HG03442 (cell line): ENCODE measurements around the gene ALKBH3.

Source experiments
- ATAC-seq: cut with Tn5 transposase; IDR thresholded peaks from one replicate; pipeline ENCODE4 v1.9.1; 2021; ENCODE audit warnings: mild to moderate bottlenecking, moderate library complexity; ENCODE audit not compliant: unreplicated experiment

The ALKBH3 gene

DNA sequence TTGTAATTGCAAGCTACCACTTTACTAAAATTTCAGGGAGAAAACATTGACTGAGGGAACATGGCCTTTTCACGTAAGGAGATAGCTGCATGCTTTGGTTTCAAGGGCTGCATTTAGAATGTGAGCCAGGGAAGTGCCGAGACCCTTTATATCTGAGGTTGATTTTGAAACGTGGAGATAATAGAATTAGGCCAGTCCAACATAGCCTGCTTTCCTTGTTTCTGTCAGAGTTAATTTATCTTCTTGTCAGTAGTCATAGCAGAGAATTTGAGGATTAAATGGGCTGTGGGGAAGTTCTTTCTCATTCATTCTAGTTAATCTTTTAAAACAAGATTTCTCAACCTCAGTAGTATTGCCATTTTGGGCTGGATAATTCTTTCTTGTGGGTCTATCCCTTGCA, 12.2 kb downstream of the ALKBH3 start:
- no peak for ATAC-seq

GRCh38 chr11:43894546-43894945, 13.9 kb downstream of the ALKBH3 start:
- no peak for ATAC-seq

DNA sequence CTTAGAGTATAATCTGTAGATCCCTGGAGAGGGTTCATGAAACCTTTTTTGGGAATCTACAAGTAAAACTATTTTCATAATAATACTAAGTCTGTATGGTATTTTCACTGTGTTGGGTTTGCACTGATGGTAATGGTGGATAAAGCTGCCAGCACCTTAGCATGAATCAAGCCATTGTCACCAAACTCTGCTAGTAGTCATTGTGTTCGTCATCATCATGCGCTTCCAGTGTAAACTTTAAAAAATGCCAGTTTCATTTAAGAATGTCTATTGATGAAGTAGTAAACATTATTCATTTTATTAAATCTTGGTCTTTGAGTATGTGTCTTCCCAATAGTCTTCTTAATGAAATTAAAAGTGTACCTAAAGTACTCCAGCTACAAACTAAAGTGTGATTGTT, 15.0 kb downstream of the ALKBH3 start:
- ATAC-seq = no peak

- ATAC-seq = no peak
Measured at GRCh38 chr11:43898574-43898973, 17.9 kb downstream of the ALKBH3 start.

- no peak for ATAC-seq
Measured at GRCh38 chr11:43899094-43899493, 18.5 kb downstream of the ALKBH3 start.

DNA sequence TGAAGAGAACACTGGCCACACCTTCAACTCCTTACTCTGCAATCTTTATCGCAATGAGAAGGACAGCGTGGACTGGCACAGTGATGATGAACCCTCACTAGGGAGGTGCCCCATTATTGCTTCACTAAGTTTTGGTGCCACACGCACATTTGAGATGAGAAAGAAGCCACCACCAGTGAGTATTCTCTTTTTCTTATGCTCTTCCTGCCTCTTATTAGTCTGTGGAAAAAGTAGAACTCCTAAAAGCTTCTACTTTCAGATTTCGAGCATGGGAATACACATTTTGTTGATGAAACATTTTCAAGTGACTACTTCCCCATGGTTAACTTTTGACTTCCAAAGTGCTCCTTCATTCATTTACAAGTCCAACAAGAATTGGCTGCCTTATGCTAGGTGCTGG, 20.9 kb downstream of the ALKBH3 start:
- ATAC-seq = no peak

DNA sequence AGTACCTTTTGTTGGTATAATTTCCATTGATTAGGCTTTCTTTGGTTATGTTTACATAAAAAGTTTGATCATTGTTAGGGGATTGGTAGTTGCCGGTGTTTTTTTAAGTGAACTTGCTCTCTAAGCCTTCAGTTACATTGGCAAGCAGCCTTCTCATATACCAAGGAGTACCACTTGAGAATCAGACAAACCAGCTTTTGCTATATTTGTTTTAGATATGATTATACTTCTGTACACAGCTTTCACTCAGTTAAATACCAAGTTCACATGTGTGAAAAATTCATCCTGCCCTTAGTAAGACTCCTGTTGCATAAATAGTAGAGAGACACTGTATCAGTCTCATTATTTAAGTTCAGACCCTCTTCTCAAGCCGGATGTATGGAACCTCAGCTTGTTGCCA, 22.4 kb downstream of the ALKBH3 start:
- no peak for ATAC-seq

DNA sequence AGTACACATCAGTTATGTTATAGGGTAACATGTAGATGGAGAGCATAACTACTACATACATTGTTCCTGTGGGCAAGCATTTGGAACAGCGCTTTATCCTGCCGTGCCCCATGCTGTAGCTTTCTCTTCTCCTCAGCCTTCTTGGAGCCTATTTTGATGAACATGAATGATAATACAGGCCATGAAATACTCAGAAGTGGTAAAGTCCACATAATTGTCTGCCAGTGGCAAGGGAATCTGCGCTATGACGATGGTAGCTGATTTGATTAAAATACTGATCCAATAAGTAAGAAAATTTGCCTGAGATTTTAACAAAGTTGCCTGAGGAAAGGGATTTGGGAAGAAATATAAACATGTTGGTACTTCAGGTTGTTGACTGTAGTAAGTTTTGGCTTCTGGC, 23.3 kb downstream of the ALKBH3 start:
- ATAC-seq = no peak

- ATAC-seq = no peak
Measured at GRCh38 chr11:43904742-43905535, 24.3 kb downstream of the ALKBH3 start.

GRCh38 chr11:43905813-43906241, 25.2 kb downstream of the ALKBH3 start:
- no peak for ATAC-seq

DNA sequence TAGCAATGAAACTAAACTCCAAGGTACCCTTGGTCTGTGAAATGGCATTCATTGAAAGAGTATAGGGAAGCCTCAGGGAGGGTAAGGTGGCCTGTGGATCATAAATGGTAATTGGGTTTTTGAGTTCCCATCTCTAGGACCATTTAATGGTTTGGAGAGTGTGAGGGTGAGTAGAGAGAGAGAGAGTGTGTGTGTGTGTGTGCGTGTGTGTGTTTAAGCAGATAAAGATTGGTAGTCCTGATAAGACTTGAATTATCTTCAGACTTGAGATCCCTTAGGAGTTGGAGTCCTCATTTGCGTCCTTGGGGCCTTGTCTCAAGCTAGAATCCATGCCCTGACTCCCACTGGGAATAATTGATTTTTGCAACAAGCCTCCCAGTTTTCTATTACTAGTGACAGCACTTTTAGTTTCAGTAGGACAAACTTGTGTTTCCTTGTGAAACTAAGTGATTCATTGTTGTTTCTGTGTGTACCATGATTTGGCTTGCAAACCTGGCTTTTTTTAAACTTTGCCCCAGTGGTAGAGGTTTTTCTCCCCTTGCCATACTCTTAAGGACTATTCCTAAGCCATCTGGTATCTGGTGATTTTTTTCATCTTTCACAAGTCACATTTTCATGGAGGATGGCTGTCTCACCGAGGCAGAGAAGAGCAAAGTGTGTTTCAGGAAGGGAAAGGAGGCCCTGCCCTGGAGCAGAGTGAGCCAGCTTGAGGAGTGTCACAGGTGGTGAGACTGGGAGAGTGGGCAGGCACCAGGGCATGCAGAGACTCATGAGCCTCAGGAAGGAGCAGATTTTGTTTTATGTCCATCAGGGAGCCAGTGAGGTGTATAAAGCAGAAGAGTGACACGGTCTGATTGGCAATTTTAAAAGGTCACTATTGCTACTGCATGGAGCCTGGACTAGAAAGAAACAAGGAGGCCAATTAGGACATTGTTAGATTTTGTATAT, 26.7 kb downstream of the ALKBH3 start:
- ATAC-seq = no peak

- ATAC-seq = no peak
Measured at GRCh38 chr11:43908191-43908590, 27.6 kb downstream of the ALKBH3 start.

GRCh38 chr11:43908683-43909082, 28.1 kb downstream of the ALKBH3 start:
- no peak for ATAC-seq

GRCh38 chr11:43913829-43914380, 33.3 kb downstream of the ALKBH3 start:
- ATAC-seq = no peak

DNA sequence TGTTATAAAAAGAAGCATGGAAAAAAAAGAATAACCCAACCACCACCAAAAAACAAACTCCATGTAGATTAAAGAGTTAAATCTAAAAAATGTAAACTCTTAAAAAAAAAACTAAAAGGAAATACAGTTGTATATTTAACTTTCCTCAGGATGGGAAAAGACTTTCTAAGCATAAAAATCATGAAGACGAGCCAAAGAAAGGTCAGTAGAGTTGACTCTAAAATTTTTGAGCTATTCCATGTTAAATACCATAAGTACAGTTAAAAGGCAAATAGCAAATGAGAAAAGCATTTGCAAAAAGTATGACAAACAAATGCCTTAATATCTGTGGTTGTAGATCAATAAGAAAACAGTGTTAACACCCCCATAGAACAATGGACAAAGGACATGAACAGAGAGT, 33.8 kb downstream of the ALKBH3 start:
- no peak for ATAC-seq

- no peak for ATAC-seq
Measured at GRCh38 chr11:43916621-43917020, 36.0 kb downstream of the ALKBH3 start.

DNA sequence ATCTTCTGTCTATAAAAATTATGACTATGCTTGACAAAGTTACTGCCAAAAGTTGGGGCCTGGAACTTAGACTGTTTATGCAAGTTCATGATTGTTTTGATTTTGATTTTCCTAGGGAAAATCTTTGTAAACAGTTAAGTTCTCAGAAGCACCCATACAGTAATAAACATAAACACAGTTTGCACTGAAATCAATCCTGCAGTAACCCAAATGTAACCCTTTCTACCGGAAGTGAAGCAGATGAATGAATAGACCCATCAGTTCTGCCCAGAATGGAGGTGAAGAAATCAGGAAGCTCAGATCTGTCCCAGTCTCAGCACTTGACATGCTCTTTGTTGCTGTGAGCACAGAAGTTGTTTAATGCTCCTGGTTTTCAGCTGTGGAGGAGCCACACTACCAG, 37.2 kb downstream of the ALKBH3 start:
- no peak for ATAC-seq

DNA sequence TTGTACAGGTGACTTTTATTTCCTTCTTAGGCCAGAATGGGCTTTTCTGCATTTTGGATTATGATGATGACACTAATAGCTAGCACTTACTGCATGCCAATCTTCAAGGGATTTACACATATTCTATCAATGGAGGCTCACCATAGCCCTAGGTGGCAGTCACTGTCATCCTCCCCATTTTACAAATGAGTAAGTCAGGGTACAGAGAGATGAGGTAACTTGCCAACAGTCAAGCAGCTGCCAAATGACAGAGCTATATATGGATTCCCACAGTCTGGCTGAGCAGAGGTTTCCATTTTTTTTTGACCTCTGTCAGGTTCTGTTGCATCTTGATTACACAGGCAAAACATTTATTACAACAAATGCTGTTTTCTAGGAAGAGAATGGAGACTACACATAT, 38.0 kb downstream of the ALKBH3 start:
- no peak for ATAC-seq

DNA sequence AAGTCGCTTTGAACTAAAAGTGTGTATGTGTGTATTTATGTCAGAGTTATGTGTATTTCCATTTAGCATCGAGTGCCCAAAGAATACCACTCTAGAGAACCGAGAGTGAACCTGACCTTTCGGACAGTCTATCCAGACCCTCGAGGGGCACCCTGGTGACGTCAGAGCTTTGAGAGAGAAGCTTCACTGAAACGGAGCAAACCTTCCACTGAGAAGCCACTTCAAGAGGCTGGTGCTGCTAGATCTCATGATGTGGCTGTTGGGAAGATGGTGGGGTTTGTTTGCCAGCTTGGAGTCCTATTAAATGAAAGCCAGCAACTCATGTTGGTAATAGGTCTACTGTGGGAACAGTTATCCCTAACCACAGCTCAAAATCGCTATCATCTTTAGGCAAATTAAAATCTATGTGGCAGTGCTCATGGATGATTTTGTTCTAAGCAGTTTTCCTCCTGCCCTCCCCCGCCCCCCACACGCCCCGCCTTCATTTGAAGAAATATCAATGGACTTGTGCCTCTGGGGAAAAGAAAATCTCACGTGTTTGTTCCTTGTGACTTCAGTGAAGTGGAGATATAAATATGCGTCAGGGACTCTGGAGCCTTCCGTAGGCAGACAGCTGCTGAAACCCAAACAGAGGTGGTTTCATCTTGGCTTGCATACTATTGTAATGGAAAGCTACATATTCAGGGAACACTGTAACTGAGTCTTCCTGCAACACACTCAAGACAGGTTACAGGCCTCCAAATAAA, 39.4 kb downstream of the ALKBH3 start:
- no peak for ATAC-seq

GRCh38 chr11:43920598-43921419, 40.2 kb downstream of the ALKBH3 start:
- ATAC-seq = peak; percentile 80
